Esophagus muscularis mucosa (tissue), 4 donors: ENCODE measurements around the gene C19orf47. TPM values are rescaled to one million over a fixed set of nuclear protein-coding genes. Genes with fewer than 3 reads are reported as not detected.

ENCODE experiments used
- DNase-seq: peaks from one replicate; pipeline ENCODE4 v3.0.0-alpha.2; 2017; ENCODE audit errors: extremely low spot score
- H3K27ac ChIP-seq, 4 donors: fragments of 200-600 bp; sonication (generic); replicated peaks in 1 of 4; 1 replicate in 3 of 4; 2 replicates in 1 of 4; pipeline ENCODE4 v1.5.1; 2016 to 2019; ENCODE audit warnings: mild to moderate bottlenecking in 1 of 4
- H3K27me3 ChIP-seq, 4 donors: fragments of 200-600 bp; sonication (generic); one replicate each; pipeline versions ENCODE4 v1.5.1 to v1.6.0; 2016 to 2019
- H3K36me3 ChIP-seq, 4 donors: fragments of 200-600 bp; sonication (generic); one replicate each; pipeline ENCODE4 v1.5.1; 2016 to 2019
- H3K4me1 ChIP-seq, 4 donors: fragments of 200-600 bp; sonication (generic); one replicate each; pipeline ENCODE4 v1.5.1; 2016 to 2019
- H3K4me3 ChIP-seq, 4 donors: fragments of 200-600 bp; sonication (generic); 1 replicate in 2 of 4; 2 replicates in 2 of 4; pipeline ENCODE4 v1.5.1; 2016 to 2019; ENCODE audit warnings: mild to moderate bottlenecking in 4 of 4, moderate library complexity in 1 of 4
- H3K9me3 ChIP-seq, 4 donors: fragments of 200-600 bp; sonication (generic); 1 replicate in 3 of 4; 2 replicates in 1 of 4; pipeline ENCODE4 v1.5.1; 2016 to 2019
- CTCF ChIP-seq, 3 experiments: fragments of 200-600 bp in 2 of 3; fragments of 450-650 bp in 1 of 3; sonication (generic) in 2 of 3; IDR thresholded peaks; one replicate each; pipeline ENCODE4 v1.5.1; 2017 to 2019; ENCODE audit warnings: antibody characterized with exemption in 3 of 3, mild to moderate bottlenecking in 2 of 3, moderate library complexity in 1 of 3
- EP300 ChIP-seq: sonication (generic); formaldehyde crosslinking; IDR thresholded peaks from one replicate; pipeline ENCODE4 v1.6.1; 2017; ENCODE audit warnings: antibody characterized with exemption
- POLR2A ChIP-seq: fragments of 450-650 bp; IDR thresholded peaks from one replicate; pipeline ENCODE4 v1.6.1; 2017; ENCODE audit warnings: antibody characterized with exemption, moderate library complexity, mild to moderate bottlenecking, low read depth
- POLR2AphosphoS5 ChIP-seq, 2 donors: sonication (generic); formaldehyde crosslinking; IDR thresholded peaks; one replicate each; pipeline ENCODE4 v1.6.1; 2017; ENCODE audit warnings: antibody characterized with exemption in 2 of 2
- WGBS: methylation state at CpG from one replicate; pipeline ENCODE4 v1.1.5; 2018; 5-methylcytosine and 5-hydroxymethylcytosine counted together
- intact Hi-C: fragments of 100-400 bp; cut with DNase I; formaldehyde crosslinking; loops from one replicate; pipeline ENCODE4 v1.15.1; 2023
- total RNA-seq, 4 donors: library from RNA; depleted of rRNA; stranded (reverse); fragments of >200 nt; gene quantifications; one replicate each; pipeline versions ENCODE4 v1.1.0 to v1.2.1, GENCODE V29; 2016

Gene C19orf47
- total RNA-seq, 4 donors from 2014 or later, result 17.9 to 42.6 (median 26.8) TPM

- WGBS, result 80% methylated on average over 8 of the region's 16 CpGs
- H3K4me1 ChIP-seq, result peaks cover 78 to 97% (median 94%) of the 10 kb centered on the region in 4 donors
- peak overlapping the region; percentile 72 to 77 (median 74) for H3K27ac ChIP-seq
- intact Hi-C loops, result no loop called here
- DNase-seq, result no peak
- H3K36me3 ChIP-seq, result no peaks in the 10 kb centered on the region
- H3K4me3 ChIP-seq, result peak overlapping the region; percentile 37 to 49 (median 38)
- TF ChIP-seq POLR2A, result no peak
- no peak for TF ChIP-seq EP300
- no peak for TF ChIP-seq POLR2AphosphoS5 (IDR thresholded peaks at IDR 0.05)
- no peak for TF ChIP-seq CTCF (IDR thresholded peaks at IDR 0.05)
- H3K27me3 ChIP-seq, result no peaks in the 10 kb centered on the region
- no peaks in the 10 kb centered on the region for H3K9me3 ChIP-seq
These were observed 69.7 kb downstream of the C19orf47 start for GRCh38 chr19:40278361-40279035.

- peak overlapping the region in 1 of 4 donors; percentile 72 for H3K27ac ChIP-seq
These were observed 70.7 kb downstream of the C19orf47 start for GRCh38 chr19:40277356-40278059.

GRCh38 chr19:40274585-40275544 lies 73.3 kb downstream of the C19orf47 start:
- intact Hi-C loops, result no loop called here
- H3K9me3 ChIP-seq, result no peaks in the 10 kb centered on the region
- DNase-seq, result no peak
- H3K4me3 ChIP-seq, result no peak overlapping the region
- no peaks in the 10 kb centered on the region for H3K27me3 ChIP-seq
- 63% methylated on average over 26 of the region's 28 CpGs for WGBS
- TF ChIP-seq EP300 (no peak), POLR2A (no peak), POLR2AphosphoS5 (IDR thresholded peaks at IDR 0.05) (no peak), CTCF (IDR thresholded peaks at IDR 0.05) (no peak)
- H3K36me3 ChIP-seq, result peaks cover 0 to 20% (median 9%) of the 10 kb centered on the region in 4 donors
- H3K27ac ChIP-seq, result no peak overlapping the region
- peaks cover 62 to 86% (median 73%) of the 10 kb centered on the region in 4 donors for H3K4me1 ChIP-seq

More at GRCh38 chr19:40277356-40278059, 70.7 kb downstream of the C19orf47 start:
- peaks cover 71 to 95% (median 88%) of the 10 kb centered on the region in 4 donors for H3K4me1 ChIP-seq
- no peaks in the 10 kb centered on the region for H3K27me3 ChIP-seq
- intact Hi-C loops, result no loop called here
- peaks cover 0 to 4% (median under 1%) of the 10 kb centered on the region in 4 donors for H3K36me3 ChIP-seq
- DNase-seq, result no peak
- H3K4me3 ChIP-seq, result no peak overlapping the region
- no peak for TF ChIP-seq POLR2A
- no peak for TF ChIP-seq CTCF (IDR thresholded peaks at IDR 0.05)
- 88% methylated on average over 10 of the region's 10 CpGs for WGBS
- no peaks in the 10 kb centered on the region for H3K9me3 ChIP-seq

- intact Hi-C loops, result no loop called here
- Histone ChIP-seq H3K27ac (peak overlapping the region in 1 of 4 donors; percentile 18), H3K9me3 (no peaks in the 10 kb centered on the region), H3K4me1 (peaks cover 51 to 83% (median 61%) of the 10 kb centered on the region in 4 donors), H3K27me3 (no peaks in the 10 kb centered on the region), H3K4me3 (no peak overlapping the region), H3K36me3 (peaks cover 0 to 20% (median 9%) of the 10 kb centered on the region in 4 donors)
- 61% methylated on average over 14 of the region's 14 CpGs for WGBS
- TF ChIP-seq POLR2AphosphoS5 (IDR thresholded peaks at IDR 0.05), result no peak
- TF ChIP-seq EP300, result no peak
- no peak for TF ChIP-seq POLR2A
- no peak for TF ChIP-seq CTCF (IDR thresholded peaks at IDR 0.05)
- no peak for DNase-seq
These were observed 74.5 kb downstream of the C19orf47 start for GRCh38 chr19:40273469-40274360.
